SKM-1 treated with dmso at 0.1 percent for 144 hours (cell line): Measurements from ENCODE around the gene TRAF4.
"Not testable (repeated sequence)": the region's sequence is repeated elsewhere in the genome, so short reads cannot be mapped to it uniquely, and the experiment has no call there.

Experiments
- DNase-seq: peaks from one replicate; lab custom pipeline; 2025; ENCODE audit not compliant: unreplicated experiment; lab: John Stamatoyannopoulos, UW

Gene TRAF4

GRCh38 chr17:28765038-28765437, 21.2 kb downstream of the TRAF4 start:
- no peak for DNase-seq

GRCh38 chr17:28773736-28774135, 29.9 kb downstream of the TRAF4 start:
- no peak for DNase-seq

GRCh38 chr17:28774206-28774605, 30.4 kb downstream of the TRAF4 start:
- DNase-seq, result no peak

GRCh38 chr17:28777178-28777577, 33.4 kb downstream of the TRAF4 start:
- no peak for DNase-seq

- not testable (repeated sequence) for DNase-seq
Observed at GRCh38 chr17:28779601-28780000, 35.8 kb downstream of the TRAF4 start.

GRCh38 chr17:28783161-28783560, 39.4 kb downstream of the TRAF4 start:
- DNase-seq, result no peak

GRCh38 chr17:28788100-28788499, 44.3 kb downstream of the TRAF4 start:
- no peak for DNase-seq

- DNase-seq, result peak; percentile 51
Observed at GRCh38 chr17:28792877-28793661, 49.3 kb downstream of the TRAF4 start.

GRCh38 chr17:28794846-28795441, 51.1 kb downstream of the TRAF4 start:
- not testable (repeated sequence) for DNase-seq

- DNase-seq, result no peak
Observed at GRCh38 chr17:28796062-28796461, 52.3 kb downstream of the TRAF4 start.
